Esophagus muscularis mucosa (tissue), 4 donors: ENCODE data around the gene ARSI. TPM values are rescaled to one million over a fixed set of nuclear protein-coding genes. Genes with fewer than 3 reads are reported as not detected.

Experiments
- DNase-seq: peaks from one replicate; pipeline ENCODE4 v3.0.0-alpha.2; 2017; ENCODE audit errors: extremely low spot score
- H3K27ac ChIP-seq, 4 donors: fragments of 200-600 bp; sonication (generic); replicated peaks in 1 of 4; 1 replicate in 3 of 4; 2 replicates in 1 of 4; pipeline ENCODE4 v1.5.1; 2016 to 2019; ENCODE audit warnings: mild to moderate bottlenecking in 1 of 4
- H3K27me3 ChIP-seq, 4 donors: fragments of 200-600 bp; sonication (generic); one replicate each; pipeline versions ENCODE4 v1.5.1 to v1.6.0; 2016 to 2019
- H3K36me3 ChIP-seq, 4 donors: fragments of 200-600 bp; sonication (generic); one replicate each; pipeline ENCODE4 v1.5.1; 2016 to 2019
- H3K4me1 ChIP-seq, 4 donors: fragments of 200-600 bp; sonication (generic); one replicate each; pipeline ENCODE4 v1.5.1; 2016 to 2019
- H3K4me3 ChIP-seq, 4 donors: fragments of 200-600 bp; sonication (generic); 1 replicate in 2 of 4; 2 replicates in 2 of 4; pipeline ENCODE4 v1.5.1; 2016 to 2019; ENCODE audit warnings: mild to moderate bottlenecking in 4 of 4, moderate library complexity in 1 of 4
- H3K9me3 ChIP-seq, 4 donors: fragments of 200-600 bp; sonication (generic); 1 replicate in 3 of 4; 2 replicates in 1 of 4; pipeline ENCODE4 v1.5.1; 2016 to 2019
- CTCF ChIP-seq, 3 experiments: fragments of 200-600 bp in 2 of 3; fragments of 450-650 bp in 1 of 3; sonication (generic) in 2 of 3; IDR thresholded peaks; one replicate each; pipeline ENCODE4 v1.5.1; 2017 to 2019; ENCODE audit warnings: antibody characterized with exemption in 3 of 3, mild to moderate bottlenecking in 2 of 3, moderate library complexity in 1 of 3
- EP300 ChIP-seq: sonication (generic); formaldehyde crosslinking; IDR thresholded peaks from one replicate; pipeline ENCODE4 v1.6.1; 2017; ENCODE audit warnings: antibody characterized with exemption
- POLR2A ChIP-seq: fragments of 450-650 bp; IDR thresholded peaks from one replicate; pipeline ENCODE4 v1.6.1; 2017; ENCODE audit warnings: antibody characterized with exemption, moderate library complexity, mild to moderate bottlenecking, low read depth
- POLR2AphosphoS5 ChIP-seq, 2 donors: sonication (generic); formaldehyde crosslinking; IDR thresholded peaks; one replicate each; pipeline ENCODE4 v1.6.1; 2017; ENCODE audit warnings: antibody characterized with exemption in 2 of 2
- WGBS: methylation state at CpG from one replicate; pipeline ENCODE4 v1.1.5; 2018; 5-methylcytosine and 5-hydroxymethylcytosine counted together
- intact Hi-C: fragments of 100-400 bp; cut with DNase I; formaldehyde crosslinking; loops from one replicate; pipeline ENCODE4 v1.15.1; 2023
- total RNA-seq, 4 donors: library from RNA; depleted of rRNA; stranded (reverse); fragments of >200 nt; gene quantifications; one replicate each; pipeline versions ENCODE4 v1.1.0 to v1.2.1, GENCODE V29; 2016

Gene ARSI
- total RNA-seq, 4 donors from 2014 or later = 5.8 to 20.6 (median 10.1) TPM

GRCh38 chr5:150295741-150296486 is 6.8 kb downstream of the ARSI start:
- intact Hi-C loops = no loop called here
- TF ChIP-seq POLR2AphosphoS5 (IDR thresholded peaks at IDR 0.05) (no peak), CTCF (IDR thresholded peaks at IDR 0.05) (no peak), EP300 (no peak), POLR2A (no peak)
- peaks cover 0 to 6% (median 0%) of the 10 kb centered on the region in 4 donors for H3K27me3 ChIP-seq
- H3K4me1 ChIP-seq = peaks cover 5 to 48% (median 42%) of the 10 kb centered on the region in 4 donors
- peaks cover 0 to 12% (median 4%) of the 10 kb centered on the region in 4 donors for H3K36me3 ChIP-seq
- H3K4me3 ChIP-seq = no peak overlapping the region
- no peaks in the 10 kb centered on the region for H3K9me3 ChIP-seq
- WGBS = 74% methylated on average over 17 of the region's 17 CpGs
- H3K27ac ChIP-seq = peak overlapping the region in 2 of 4 donors; percentile 34 to 40
- DNase-seq = no peak

GRCh38 chr5:150295172-150295634 is 7.5 kb downstream of the ARSI start:
- no peak overlapping the region for H3K4me3 ChIP-seq
- H3K27ac ChIP-seq = peak overlapping the region in 2 of 4 donors; percentile 34 to 40
- no peaks in the 10 kb centered on the region for H3K27me3 ChIP-seq
- peaks cover 5 to 41% (median 35%) of the 10 kb centered on the region in 4 donors for H3K4me1 ChIP-seq
- no peak for DNase-seq
- no peak for TF ChIP-seq CTCF (IDR thresholded peaks at IDR 0.05)
- TF ChIP-seq EP300 = no peak
- H3K36me3 ChIP-seq = peaks cover 0 to 12% (median 4%) of the 10 kb centered on the region in 4 donors
- H3K9me3 ChIP-seq = no peaks in the 10 kb centered on the region
- WGBS = 41% methylated on average over 10 of the region's 10 CpGs
- intact Hi-C loops = no loop called here

DNA sequence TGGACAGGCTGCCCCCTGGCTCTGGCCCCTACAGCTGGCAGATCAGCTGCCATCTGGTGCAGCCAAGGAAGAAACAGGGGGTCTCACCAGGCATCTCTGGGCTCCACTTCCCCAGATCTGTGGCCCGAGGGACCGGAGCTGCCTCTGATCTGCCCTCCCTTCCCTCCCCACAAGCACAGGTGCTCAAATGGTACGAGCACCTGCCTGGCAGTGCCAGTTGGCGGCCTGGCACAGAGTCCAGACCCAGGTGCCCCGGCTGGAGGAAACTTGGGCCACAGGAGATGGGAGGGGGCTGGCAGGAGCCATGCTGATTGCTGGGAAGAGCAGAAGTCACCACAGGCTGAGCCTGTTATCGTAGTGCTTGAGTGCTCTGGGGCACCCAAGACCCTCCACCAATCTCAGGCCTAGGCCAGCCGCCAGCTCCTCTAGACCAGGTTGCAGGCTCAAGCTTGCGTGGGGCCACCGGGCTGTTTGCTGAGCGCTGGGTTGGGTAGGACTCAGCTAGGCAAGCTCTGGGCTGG is 8.1 kb downstream of the ARSI start:
- intact Hi-C loops = no loop called here
- no peaks in the 10 kb centered on the region for H3K27me3 ChIP-seq
- peaks cover 5 to 35% (median 30%) of the 10 kb centered on the region in 4 donors for H3K4me1 ChIP-seq
- no peak overlapping the region for H3K4me3 ChIP-seq
- 100% methylated on average over 6 of the region's 10 CpGs for WGBS
- H3K9me3 ChIP-seq = no peaks in the 10 kb centered on the region
- TF ChIP-seq EP300 = no peak
- TF ChIP-seq POLR2AphosphoS5 (IDR thresholded peaks at IDR 0.05) = no peak
- TF ChIP-seq CTCF (IDR thresholded peaks at IDR 0.05) = no peak
- no peak for TF ChIP-seq POLR2A
- no peak for DNase-seq
- H3K27ac ChIP-seq = peak overlapping the region in 1 of 4 donors; percentile 40
- H3K36me3 ChIP-seq = peaks cover 0 to 12% (median 4%) of the 10 kb centered on the region in 4 donors

DNA sequence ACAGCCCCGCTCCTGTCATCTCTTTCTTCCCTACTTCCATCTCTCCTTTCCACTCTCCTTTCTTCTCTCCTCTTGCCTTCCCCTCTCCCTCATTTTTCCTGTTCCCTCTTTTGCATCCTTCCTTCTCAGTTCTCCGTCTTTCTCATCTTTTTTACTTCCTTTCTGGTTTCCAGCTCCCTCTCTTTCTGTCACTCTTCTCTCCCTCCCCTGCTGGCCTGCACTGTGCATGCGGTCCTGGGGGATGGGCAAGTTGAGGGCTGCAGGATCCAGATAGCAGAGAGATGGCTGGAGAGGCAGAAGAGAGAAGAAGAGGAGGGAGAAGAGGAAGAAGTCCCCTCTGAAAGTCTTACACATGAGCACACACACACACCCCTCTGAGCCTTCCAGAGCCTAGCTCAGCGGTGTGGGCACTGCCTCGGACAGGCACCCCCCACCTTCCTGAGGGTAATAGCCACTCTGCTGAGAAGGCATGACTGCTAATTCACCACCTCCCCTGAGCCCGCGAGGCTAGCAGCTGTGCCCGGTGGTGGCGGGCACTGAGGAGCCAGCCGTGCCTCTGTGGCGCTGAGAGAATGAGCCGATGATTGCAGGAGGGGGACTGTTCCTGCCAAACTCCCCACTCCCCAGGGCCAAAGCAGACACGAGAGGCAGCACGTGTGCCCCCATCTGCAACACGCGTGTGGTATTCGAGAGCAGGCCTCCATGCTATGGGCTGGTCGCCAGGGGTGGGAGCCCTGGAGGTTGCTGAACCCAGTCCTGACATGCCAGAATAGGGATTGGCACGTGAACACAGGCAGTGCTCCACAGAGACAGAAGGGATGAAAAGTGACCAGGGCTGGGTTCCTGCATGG is 9.4 kb downstream of the ARSI start:
- Histone ChIP-seq H3K27ac (no peak overlapping the region), H3K36me3 (peaks cover 0 to 12% (median 4%) of the 10 kb centered on the region in 4 donors), H3K4me1 (peaks cover 5 to 24% (median 18%) of the 10 kb centered on the region in 4 donors), H3K9me3 (no peaks in the 10 kb centered on the region), H3K4me3 (no peak overlapping the region), H3K27me3 (no peaks in the 10 kb centered on the region)
- WGBS = 77% methylated on average over 5 of the region's 19 CpGs
- intact Hi-C loops = no loop called here
- TF ChIP-seq EP300 (no peak), CTCF (IDR thresholded peaks at IDR 0.05) (no peak), POLR2AphosphoS5 (IDR thresholded peaks at IDR 0.05) (no peak)
- no peak for DNase-seq
